NK-92 treated with Interleukin-12 subunit alpha and Interleukin-12 subunit beta, amount 100 ng/mL, for 24 hours (cell line): ENCODE results near the gene KRTAP27-1.

Experiments
- DNase-seq: peaks from one replicate; lab custom pipeline; 2025; lab: John Stamatoyannopoulos, UW

The KRTAP27-1 gene

DNA sequence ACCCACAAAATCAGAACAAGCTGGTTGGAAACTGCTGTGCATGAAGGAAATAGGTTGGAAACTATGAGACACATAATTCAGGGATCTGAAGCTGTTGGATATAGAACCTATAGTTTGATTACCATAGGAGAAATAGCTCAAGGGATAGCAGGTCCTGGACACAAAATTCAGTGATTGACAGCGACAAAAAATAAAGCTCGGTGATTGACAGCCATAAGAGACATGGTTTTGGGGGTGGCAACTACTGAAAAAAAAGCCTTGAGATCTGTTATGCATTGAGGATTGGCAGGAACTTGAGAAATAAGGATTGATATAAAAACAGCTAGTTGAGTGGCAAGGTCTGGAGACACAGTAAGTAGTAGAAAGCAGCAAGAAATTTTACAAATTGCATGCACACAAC, 48.3 kb downstream of the KRTAP27-1 start, which contains the start of gene KRTAP25-1:
Gene KRTAP25-1, minus strand, starts transcription at position 300 of the 400 bp plus-strand sequence. Its CDS starts 24 bp downstream, at position 276.
- no peak for DNase-seq
